Right ventricle myocardium superior (tissue), 1 donor: ENCODE data around the gene RPLP2. TPM values are rescaled to one million over a fixed set of nuclear protein-coding genes. Genes with fewer than 3 reads are reported as not detected.

Experiments used
- ATAC-seq: fragments of 200-7000 bp; cut with Tn5 transposase; one replicate; pipeline ENCODE4 v1.9.1; 2020; ENCODE audit warnings: mild to moderate bottlenecking; ENCODE audit not compliant: poor library complexity
- DNase-seq: peaks from one replicate; pipeline ENCODE4 v3.0.0-alpha.2; 2020
- intact Hi-C: fragments of 100-400 bp; cut with DNase I; formaldehyde crosslinking; loops from one replicate; pipeline ENCODE4 v1.11.2; 2022
- total RNA-seq: library from RNA; stranded (reverse); fragmentation: NEBNext Ultra II Directional; extraction: Animal tissue kit (Norgen Biotek cat#: 25700); gene quantifications from one replicate; pipeline ENCODE4 v1.2.1, GENCODE V29; 2021
- donor health status: DM: no; HTN: yes; CAD: no; lungs with severe emphysema.

RPLP2 gene
- total RNA-seq, 1 donor from 2014 or later = 982 TPM

DNA sequence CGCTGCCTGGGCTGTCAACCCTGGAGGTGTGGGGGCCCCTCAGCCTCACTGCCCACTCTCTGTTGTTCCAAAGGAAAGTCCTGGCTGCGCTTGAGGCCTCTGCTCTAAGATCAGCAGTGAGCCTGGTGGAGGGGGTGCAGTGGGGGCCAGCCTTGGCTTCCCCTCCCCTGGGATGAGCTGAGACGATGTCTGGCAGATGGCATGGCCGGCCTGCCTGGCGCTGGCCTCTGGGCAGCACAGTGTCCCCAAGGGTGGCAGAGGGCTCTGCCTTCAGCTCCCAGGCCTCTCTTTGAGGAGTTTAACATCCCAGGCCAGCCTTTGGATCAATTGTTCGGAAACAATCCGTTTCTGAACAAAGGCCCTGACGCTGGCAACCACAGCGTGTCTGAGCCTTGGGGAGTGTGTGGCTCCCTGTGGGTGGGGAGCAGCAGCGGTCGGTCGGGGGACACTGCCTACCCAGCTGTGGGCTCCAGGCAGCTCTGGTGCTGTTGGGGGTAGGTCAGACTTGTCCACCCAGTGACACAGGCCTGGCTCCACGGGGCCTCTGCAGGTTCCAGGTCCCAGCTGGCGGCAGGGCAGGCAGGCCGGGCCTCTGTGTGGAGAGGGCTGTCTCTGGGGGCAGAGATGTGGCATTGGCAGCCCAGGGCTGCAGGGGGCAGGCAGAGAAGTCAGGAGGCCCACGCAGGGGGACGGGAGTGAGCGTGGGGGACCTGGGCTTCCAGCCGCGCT is 45.0 kb downstream of the RPLP2 start:
- DNase-seq (no peak), ATAC-seq (no peak)
- intact Hi-C loops = no loop called here

DNA sequence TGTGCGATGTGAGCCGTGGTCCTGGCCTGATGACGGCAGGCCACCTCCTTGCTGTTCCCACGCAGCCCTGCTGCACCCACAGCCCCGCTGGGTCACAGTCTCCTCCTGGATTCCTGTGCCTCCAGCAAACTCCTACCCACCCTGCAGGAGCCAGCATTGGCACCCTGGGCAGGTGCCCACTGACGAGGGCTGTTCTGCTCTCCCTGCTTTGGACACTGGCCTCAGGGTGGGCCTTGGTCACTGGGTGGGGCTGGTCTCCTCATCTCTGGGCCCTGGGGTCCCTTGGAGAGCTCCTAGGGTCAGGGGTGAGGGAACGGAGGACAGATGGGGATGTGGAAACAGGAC is 45.5 kb downstream of the RPLP2 start:
- intact Hi-C loops = no loop called here
- DNase-seq (no peak), ATAC-seq (no peak)

DNA sequence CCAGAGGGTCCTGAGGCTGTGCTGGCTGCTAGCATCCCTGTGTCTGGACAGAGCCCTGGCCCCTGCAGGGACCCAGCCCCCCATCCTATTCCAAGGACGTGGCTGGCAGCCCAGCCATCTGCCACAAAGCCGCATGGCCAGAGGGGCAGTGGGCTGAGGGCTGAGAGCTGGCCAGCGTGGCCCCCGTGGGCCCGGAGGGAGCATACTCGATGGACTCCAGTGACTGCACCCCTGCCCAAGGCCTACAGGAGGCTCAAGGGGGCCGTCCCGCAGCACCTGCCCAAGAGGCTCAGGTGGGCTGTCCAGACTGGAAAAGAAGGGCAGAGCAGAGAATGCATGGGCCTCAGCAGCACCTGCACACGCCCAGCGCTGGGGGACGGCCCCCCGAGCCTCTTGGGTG is 46.0 kb downstream of the RPLP2 start:
- ATAC-seq = no peak
- intact Hi-C loops = no loop called here
- DNase-seq = no peak

DNA sequence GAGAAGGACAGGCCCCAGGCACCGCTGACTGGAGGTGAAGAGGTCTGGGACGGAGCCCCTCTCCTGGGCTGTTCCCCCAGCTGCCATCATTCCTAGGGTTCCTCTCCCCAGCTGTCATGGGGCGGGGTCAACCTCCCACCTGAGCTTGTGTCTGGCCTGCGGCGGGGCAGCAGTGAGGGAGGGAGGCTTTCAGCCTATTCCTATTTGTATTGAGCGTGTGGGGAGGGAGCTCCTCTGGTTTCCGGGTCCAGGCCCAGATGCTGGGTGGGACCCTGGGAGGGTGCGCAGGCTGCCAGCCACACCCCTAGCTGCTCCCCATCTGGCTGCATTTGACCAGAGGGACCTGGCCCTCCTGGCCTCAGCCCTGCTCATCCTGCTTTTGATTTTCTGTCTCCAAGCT is 46.6 kb downstream of the RPLP2 start:
- intact Hi-C loops = no loop called here
- ATAC-seq (no peak), DNase-seq (no peak)

DNA sequence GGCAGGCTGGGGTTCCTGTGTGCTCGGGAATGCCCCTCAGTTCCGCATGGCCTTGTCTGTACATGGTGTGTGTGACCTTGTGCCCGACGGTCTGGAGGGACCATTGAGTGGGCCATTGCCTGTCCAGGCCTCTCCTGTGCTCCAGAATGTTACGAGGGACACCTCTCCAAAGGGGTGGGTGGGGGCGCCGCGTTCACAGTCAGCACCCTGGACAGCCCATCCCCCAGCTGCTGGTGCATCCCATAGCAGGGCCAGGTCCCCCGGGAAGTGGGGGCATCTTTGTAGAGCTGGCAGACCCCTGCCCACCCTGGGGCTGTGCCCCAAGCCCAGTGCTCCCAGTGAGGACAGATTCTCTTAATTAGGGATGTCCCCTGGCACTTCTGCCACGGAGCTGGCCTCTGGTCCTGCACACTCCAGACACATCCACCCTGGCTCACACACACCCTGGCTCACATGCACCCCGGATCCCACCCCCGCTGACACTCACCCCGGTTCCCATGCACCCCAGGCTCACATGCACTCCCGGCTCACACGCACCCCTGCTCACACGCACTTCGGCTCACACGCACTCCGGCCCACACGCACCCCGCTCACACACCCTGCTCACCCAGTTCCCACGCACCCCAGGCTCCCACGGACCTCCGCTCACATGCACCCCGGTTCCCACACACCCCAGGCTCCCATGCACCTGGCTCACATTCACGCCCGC is 48.4 kb downstream of the RPLP2 start:
- DNase-seq (no peak), ATAC-seq (no peak)
- intact Hi-C loops = no loop called here

DNA sequence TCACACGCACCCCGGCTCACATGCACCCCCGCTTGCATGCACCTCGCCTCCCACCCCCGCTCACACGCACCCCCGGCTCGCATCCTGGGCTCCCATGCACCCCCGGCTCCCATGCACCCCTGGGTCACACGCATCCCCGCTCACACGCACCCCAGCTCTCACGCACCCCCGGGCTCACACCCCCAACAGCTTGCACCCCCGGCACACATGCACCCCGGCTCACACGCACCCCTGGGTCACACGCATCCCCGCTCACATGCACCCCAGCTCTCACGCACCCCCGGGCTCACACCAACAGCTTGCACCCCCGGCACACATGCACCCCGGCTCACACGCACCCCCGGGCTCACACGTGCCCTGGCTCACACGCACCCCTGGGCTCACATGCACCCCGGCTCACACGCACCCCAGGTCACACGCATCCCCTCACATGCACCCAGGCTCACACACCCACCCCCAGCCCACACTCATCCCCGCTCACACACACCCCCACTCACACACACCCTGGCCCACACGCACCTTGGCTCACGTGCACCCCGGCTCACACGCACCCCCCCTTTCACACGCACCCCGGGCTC is 49.1 kb downstream of the RPLP2 start:
- DNase-seq (no peak), ATAC-seq (no peak)
- intact Hi-C loops = no loop called here

DNA sequence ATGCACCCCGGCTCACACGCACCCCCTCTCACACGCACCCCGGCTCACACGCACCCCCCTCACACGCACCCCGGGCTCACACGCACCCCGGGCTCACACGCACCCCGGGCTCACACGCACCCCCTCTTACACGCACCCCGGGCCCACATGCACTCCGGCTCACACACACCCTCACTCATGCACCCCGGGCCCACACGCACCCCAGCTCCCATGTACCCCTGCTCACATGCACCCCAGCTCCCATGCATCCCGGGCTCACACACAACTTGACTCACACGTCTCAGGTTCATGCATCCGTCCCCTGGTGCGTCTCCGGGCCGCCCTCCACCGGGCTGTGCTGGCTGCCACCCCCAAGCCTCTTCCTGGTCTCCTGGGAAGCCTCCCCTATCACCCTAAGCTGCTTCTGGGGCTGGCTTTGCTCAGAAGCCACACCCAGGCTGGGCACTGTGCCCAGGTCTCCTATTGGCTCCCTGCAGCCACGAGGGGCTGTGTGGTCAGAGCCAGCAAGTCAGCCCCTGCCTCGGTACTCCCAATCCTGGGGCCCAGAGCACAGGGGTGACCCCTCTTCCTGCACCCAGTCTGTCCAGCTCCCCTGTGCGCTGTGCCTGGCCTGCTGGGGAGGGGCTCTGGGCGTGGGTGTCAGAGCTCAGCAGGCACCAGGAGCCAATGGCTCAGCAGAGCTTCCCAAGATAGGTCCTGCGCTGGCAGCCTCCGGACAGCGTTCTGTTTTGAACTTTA is 49.8 kb downstream of the RPLP2 start:
- peak; percentile 72 for ATAC-seq
- DNase-seq = peak; percentile 92
- intact Hi-C loops = no loop called here

DNA sequence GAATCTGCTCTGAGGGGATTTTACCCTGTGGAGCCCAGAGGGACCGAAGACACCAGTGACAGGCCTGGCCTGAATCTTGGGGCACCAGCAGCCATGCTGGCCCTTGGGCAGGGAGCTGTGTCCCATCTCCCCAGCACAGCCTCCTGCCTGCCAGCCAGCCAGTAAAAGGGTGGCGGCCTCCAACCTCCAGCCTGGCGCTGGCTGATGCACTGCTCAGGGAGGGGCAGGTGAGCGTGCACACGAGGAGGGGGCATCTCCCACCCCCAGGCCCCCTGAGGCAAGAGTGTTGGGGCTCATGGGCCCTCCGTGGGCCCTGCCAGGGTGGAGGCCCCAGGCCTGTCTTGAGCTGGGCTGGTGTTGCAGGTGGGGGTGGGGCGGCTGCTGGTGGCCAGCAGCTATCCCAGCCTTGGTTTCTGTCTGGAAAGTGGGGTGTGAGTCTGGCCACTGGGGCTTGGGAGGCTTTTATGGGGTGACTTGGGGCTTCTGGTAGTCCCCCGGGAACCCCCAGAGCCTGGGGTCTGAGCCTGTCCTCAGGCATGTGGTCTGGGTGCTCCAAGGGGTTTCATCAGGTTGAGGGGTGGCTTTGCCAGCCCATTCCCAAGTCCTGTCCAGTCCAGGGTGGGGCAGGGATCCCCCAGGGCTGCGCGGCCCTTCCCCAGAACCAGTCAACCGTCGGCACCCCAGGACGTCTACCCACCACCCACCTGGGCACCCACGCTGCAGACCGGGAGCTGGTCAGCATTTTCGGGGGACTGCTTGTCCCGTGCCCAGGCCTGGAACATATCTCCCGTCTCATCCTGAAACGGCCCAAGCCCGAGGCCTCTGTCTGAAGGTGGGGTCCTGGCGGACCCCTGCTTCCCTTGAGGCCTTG is 50.7 kb downstream of the RPLP2 start:
- ATAC-seq (no peak), DNase-seq (no peak)
- intact Hi-C loops = no loop called here

DNA sequence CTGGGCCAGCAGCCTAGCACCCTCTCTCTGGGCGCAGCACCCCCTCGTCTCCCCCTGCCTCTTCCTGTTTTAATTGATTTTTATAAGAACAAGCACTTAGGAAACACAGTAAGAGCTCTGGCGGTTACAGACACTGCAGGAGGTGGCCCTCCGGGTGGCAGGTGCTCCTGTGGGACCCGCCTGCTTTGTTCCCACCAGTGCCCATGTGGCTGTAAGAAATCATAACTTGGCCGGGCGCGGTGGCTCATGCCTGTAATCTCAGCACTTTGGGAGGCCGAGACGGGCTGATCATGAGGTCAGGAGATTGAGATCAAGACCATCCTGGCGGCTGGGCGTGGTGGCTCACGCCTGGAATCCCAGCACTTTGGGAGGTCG is 51.3 kb downstream of the RPLP2 start:
- intact Hi-C loops = no loop called here
- DNase-seq (no peak), ATAC-seq (no peak)

DNA sequence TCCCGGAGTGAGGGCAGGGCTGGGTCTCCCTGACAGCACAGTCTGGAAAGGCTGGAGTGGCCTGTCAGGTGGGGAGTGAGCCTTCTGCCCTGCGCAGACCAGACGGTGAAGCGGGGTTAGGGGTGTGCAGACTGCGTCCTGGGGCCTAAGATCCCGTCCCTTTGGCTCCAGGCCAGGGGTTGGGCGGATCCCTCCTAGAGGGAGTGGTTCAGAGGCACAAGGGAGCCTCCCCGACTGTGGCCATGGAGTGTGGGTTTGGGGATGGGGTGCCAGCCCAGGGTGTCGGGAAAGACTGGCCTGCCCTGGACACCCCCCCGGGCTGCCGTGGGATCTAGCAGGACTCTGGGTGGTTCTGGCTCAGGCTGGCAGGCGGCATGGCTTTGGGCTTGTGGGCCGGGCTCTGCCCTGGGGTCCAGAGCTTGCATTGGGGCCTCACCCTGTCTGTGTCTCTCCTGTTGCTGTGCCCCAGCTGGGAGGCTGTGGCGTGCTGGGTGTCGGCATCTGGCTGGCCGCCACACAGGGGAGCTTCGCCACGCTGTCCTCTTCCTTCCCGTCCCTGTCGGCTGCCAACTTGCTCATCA is 52.4 kb downstream of the RPLP2 start:
- ATAC-seq = no peak
- DNase-seq = no peak
- intact Hi-C loops = no loop called here

Other genes with a start within 250 kb of the RPLP2 start
- gene LMNTD2, start 249.2 kb upstream of the RPLP2 start, total RNA-seq = 0.22 TPM
- gene RASSF7, start 249.0 kb upstream of the RPLP2 start, total RNA-seq = 4.4 TPM
- gene PHRF1, start 233.5 kb upstream of the RPLP2 start, total RNA-seq = 16.5 TPM
- 7.5 TPM for gene IRF7, start 194.0 kb upstream of the RPLP2 start, total RNA-seq
- not detected for gene CDHR5, start 185.0 kb upstream of the RPLP2 start, total RNA-seq
- gene SCT, start 182.8 kb upstream of the RPLP2 start, total RNA-seq = not detected
- gene DRD4, start 172.7 kb upstream of the RPLP2 start, total RNA-seq = not detected
- 22.1 TPM for gene DEAF1, start 114.7 kb upstream of the RPLP2 start, total RNA-seq
- 9.1 TPM for gene TMEM80, start 114.2 kb upstream of the RPLP2 start, total RNA-seq
- gene EPS8L2, start 103.7 kb upstream of the RPLP2 start, total RNA-seq = 3.2 TPM
- gene TALDO1, start 62.5 kb upstream of the RPLP2 start, total RNA-seq = 90.1 TPM
- gene GATD1, start 32.5 kb upstream of the RPLP2 start, total RNA-seq = 17.4 TPM
- gene CEND1, start 19.9 kb upstream of the RPLP2 start, total RNA-seq = 0.19 TPM
- 3.4 TPM for gene SLC25A22, start 11.7 kb upstream of the RPLP2 start, total RNA-seq
- 7.3 TPM for gene PIDD1, start 4.7 kb upstream of the RPLP2 start, total RNA-seq
- 346 TPM for gene PNPLA2, start 8.9 kb downstream of the RPLP2 start, total RNA-seq
- 18.9 TPM for gene CRACR2B, start 18.0 kb downstream of the RPLP2 start, total RNA-seq
- 405 TPM for gene CD151, start 23.0 kb downstream of the RPLP2 start, total RNA-seq
- gene POLR2L, start 32.6 kb downstream of the RPLP2 start, total RNA-seq = 267 TPM
- 40.5 TPM for gene TSPAN4, start 32.9 kb downstream of the RPLP2 start, total RNA-seq
- gene CHID1, start 100.8 kb downstream of the RPLP2 start, total RNA-seq = 48.3 TPM
- gene AP2A2, start 115.9 kb downstream of the RPLP2 start, total RNA-seq = 53.5 TPM
- not detected for gene MUC6, start 226.8 kb downstream of the RPLP2 start, total RNA-seq